Esophagus squamous epithelium (tissue), 5 donors: ENCODE measurements around the gene CFAP161. TPM values are rescaled to one million over a fixed set of nuclear protein-coding genes. Genes with fewer than 3 reads are reported as not detected.

Experiments used
- DNase-seq: peaks from one replicate; lab custom pipeline; 2025; lab: John Stamatoyannopoulos, UW
- H3K27ac ChIP-seq, 4 donors: fragments of 200-600 bp; sonication (generic); one replicate each; pipeline ENCODE4 v1.5.1; 2016 to 2019; ENCODE audit warnings: mild to moderate bottlenecking in 1 of 4
- H3K27me3 ChIP-seq, 4 donors: fragments of 200-600 bp; sonication (generic); 1 replicate in 3 of 4; 2 replicates in 1 of 4; pipeline versions ENCODE4 v1.5.1 to v1.6.0; 2017 to 2021; ENCODE audit warnings: antibody characterized with exemption in 1 of 4
- H3K36me3 ChIP-seq, 3 donors: fragments of 200-600 bp; sonication (generic); one replicate each; pipeline ENCODE4 v1.5.1; 2016 to 2019
- H3K4me1 ChIP-seq, 3 donors: fragments of 200-600 bp; sonication (generic); one replicate each; pipeline ENCODE4 v1.5.1; 2017 to 2019
- H3K4me3 ChIP-seq, 4 donors: fragments of 200-600 bp; sonication (generic); 1 replicate in 3 of 4; 2 replicates in 1 of 4; pipeline ENCODE4 v1.5.1; 2016 to 2019; ENCODE audit warnings: mild to moderate bottlenecking in 2 of 4, moderate library complexity in 1 of 4
- H3K9me3 ChIP-seq, 3 donors: fragments of 200-600 bp; sonication (generic); one replicate each; pipeline ENCODE4 v1.5.1; 2016 to 2019
- CTCF ChIP-seq, 6 experiments: fragments of 450-650 bp in 4 of 6; fragments of 200-600 bp in 2 of 6; sonication (generic) in 2 of 6; IDR thresholded peaks; one replicate each; pipeline ENCODE4 v1.5.1; 2016 to 2019; ENCODE audit warnings: antibody characterized with exemption in 6 of 6, mild to moderate bottlenecking in 4 of 6, moderate library complexity in 4 of 6
- POLR2A ChIP-seq, 4 donors: fragments of 450-650 bp; IDR thresholded peaks; one replicate each; pipeline ENCODE4 v1.6.1; 2017; ENCODE audit warnings: antibody characterized with exemption in 4 of 4, mild to moderate bottlenecking in 4 of 4, moderate library complexity in 3 of 4
- WGBS, 2 donors: methylation state at CpG; one replicate each; pipeline ENCODE4 v1.1.5; 2018; 5-methylcytosine and 5-hydroxymethylcytosine counted together
- intact Hi-C: fragments of 100-400 bp; cut with DNase I; formaldehyde crosslinking; loops from one replicate; pipeline ENCODE4 v1.15.0; 2022
- total RNA-seq, 4 donors: library from RNA; depleted of rRNA; stranded (reverse); fragments of >200 nt; gene quantifications; one replicate each; pipeline ENCODE4 v1.1.0, GENCODE V29; 2016
- donor health status: DM: yes; HTN: yes; CAD: no.

The CFAP161 gene
- total RNA-seq, 4 donors from 2014 or later: 0.38 to 0.88 TPM; not detected in 2

DNA sequence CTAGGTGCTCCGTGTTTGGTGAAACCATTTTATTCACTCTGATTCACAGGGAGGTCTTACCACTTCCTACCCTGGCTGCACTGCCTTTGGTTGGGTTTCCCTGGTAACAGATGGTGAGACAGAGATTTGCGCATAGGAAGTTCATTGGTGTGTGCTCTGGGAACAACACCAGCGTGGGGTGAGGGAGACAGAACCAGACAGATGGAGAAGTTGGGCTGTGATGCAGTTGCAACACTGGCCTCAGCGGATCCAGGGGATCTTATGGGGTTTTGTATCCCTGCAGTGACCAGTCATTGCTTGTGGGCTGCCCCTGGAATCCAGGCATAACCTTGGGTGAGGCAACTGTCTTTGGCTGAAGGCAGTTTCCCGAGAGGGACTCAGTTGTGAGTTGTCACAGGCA is 50.1 kb downstream of the CFAP161 start:
- peak overlapping the region; percentile 30 to 83 (median 56) for H3K27ac ChIP-seq
- TF ChIP-seq POLR2A (IDR thresholded peaks at IDR 0.05): no peak
- TF ChIP-seq CTCF (IDR thresholded peaks at IDR 0.05): no peak
- H3K36me3 ChIP-seq: no peaks in the 10 kb centered on the region
- WGBS, 2 donors: 31 to 38% methylated on average over 2 to 3 of the region's 5 CpGs
- no peaks in the 10 kb centered on the region for H3K9me3 ChIP-seq
- H3K4me3 ChIP-seq: peak overlapping the region in 3 of 4 donors; percentile 32 to 60 (median 36)
- DNase-seq: no peak
- intact Hi-C loops: no loop called here
- H3K4me1 ChIP-seq: peaks cover 0 to 8% (median 0%) of the 10 kb centered on the region in 3 donors
- H3K27me3 ChIP-seq: peaks cover 0 to 43% (median 0%) of the 10 kb centered on the region in 4 donors

DNA sequence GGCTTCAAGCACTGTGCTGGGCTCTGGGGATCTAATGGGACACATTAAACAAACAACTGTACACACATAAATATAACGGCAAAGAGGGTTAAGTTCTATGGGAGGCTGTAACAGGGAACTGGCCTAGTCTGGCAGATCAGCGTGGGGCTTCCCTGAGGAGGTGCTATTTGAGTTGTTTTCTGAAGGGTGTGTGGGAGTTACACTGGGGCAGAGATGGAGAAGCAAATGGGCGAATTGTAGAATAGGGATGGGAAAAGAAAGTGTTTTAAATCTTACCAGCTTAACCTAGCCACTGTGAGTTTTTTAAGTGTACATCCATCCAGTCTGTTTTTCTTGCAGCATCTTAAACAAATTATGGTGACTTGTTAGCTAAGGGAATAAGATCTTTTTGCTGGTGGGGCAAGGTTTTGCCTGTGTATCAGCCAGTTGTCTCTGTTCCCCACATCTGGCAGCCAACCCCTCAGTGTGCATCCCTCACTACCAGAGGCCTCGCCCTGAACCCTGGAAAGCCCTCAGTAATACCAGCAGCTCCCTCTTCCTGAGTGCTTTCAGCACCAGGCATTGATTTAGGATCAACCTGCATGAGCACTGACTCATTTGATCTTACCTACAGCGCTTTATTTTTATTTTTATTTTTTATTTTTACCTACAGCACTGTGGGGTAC is 51.7 kb downstream of the CFAP161 start:
- intact Hi-C loops: no loop called here
- H3K9me3 ChIP-seq: no peaks in the 10 kb centered on the region
- peaks cover 5 to 18% (median 11%) of the 10 kb centered on the region in 3 donors for H3K4me1 ChIP-seq
- DNase-seq: no peak
- TF ChIP-seq CTCF (IDR thresholded peaks at IDR 0.05): no peak
- no peak for TF ChIP-seq POLR2A (IDR thresholded peaks at IDR 0.05)
- H3K27ac ChIP-seq: peak overlapping the region in 3 of 4 donors; percentile 44 to 65 (median 50)
- H3K27me3 ChIP-seq: peaks cover 0 to 39% (median 0%) of the 10 kb centered on the region in 4 donors
- H3K36me3 ChIP-seq: no peaks in the 10 kb centered on the region
- whole genome bisulfite sequencing, 2 donors: 71 to 82% methylated on average over 5 of the region's 5 CpGs
- H3K4me3 ChIP-seq: no peak overlapping the region

DNA sequence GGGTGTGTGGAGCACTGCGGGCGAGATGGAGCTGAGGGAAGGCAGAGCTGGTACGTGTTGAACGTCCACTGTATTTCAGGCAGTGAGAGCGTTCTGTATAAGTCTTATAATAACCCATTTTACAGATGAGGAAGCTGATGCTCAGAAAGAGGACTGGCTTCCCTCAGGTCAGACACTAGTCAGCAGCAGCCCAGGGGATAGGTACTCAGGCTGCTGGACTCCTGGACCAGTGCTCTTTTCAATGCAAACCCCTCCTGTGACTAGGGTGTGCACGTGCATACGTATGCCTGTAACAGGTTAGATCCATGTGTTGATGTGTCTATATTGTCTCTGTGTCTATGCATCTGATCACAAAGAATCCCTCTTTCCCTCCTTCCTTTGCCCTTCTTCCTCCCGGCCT is 54.3 kb downstream of the CFAP161 start:
- 86% methylated on average over 8 of the region's 8 CpGs for WGBS, 2 donors
- intact Hi-C loops: no loop called here
- DNase-seq: no peak
- no peak for TF ChIP-seq POLR2A (IDR thresholded peaks at IDR 0.05)
- Histone ChIP-seq H3K4me1 (peaks cover 5 to 12% (median 11%) of the 10 kb centered on the region in 3 donors), H3K36me3 (no peaks in the 10 kb centered on the region), H3K4me3 (no peak overlapping the region), H3K27ac (peak overlapping the region in 2 of 4 donors; percentile 31 to 73), H3K27me3 (peaks cover 0 to 14% (median 0%) of the 10 kb centered on the region in 4 donors), H3K9me3 (no peaks in the 10 kb centered on the region)

GRCh38 chr15:81189583-81190283 is 55.7 kb downstream of the CFAP161 start:
- no peaks in the 10 kb centered on the region for H3K36me3 ChIP-seq
- DNase-seq: no peak
- intact Hi-C loops: no loop called here
- H3K4me3 ChIP-seq: no peak overlapping the region
- WGBS, 2 donors: 24 to 54% methylated on average over 11 of the region's 11 CpGs
- peaks cover 0 to 4% (median 0%) of the 10 kb centered on the region in 4 donors for H3K27me3 ChIP-seq
- H3K9me3 ChIP-seq: no peaks in the 10 kb centered on the region
- TF ChIP-seq CTCF (IDR thresholded peaks at IDR 0.05) (no peak), POLR2A (IDR thresholded peaks at IDR 0.05) (no peak)
- peaks cover 5 to 12% (median 11%) of the 10 kb centered on the region in 3 donors for H3K4me1 ChIP-seq
- peak overlapping the region in 3 of 4 donors; percentile 69 to 84 (median 73) for H3K27ac ChIP-seq

- no peak for TF ChIP-seq POLR2A (IDR thresholded peaks at IDR 0.05)
- H3K4me1 ChIP-seq: peaks cover 5 to 16% (median 11%) of the 10 kb centered on the region in 3 donors
- no peaks in the 10 kb centered on the region for H3K36me3 ChIP-seq
- 67 to 80% methylated on average over 3 of the region's 3 CpGs for WGBS, 2 donors
- H3K27ac ChIP-seq: peak overlapping the region; percentile 34 to 84 (median 71)
- intact Hi-C loops: no loop called here
- H3K27me3 ChIP-seq: peaks cover 0 to 10% (median 0%) of the 10 kb centered on the region in 4 donors
- H3K9me3 ChIP-seq: no peaks in the 10 kb centered on the region
- no peak overlapping the region for H3K4me3 ChIP-seq
- no peak for DNase-seq
These were observed 56.9 kb downstream of the CFAP161 start for GRCh38 chr15:81190922-81191507.
